Kidney (tissue), 14 donors: ENCODE data around the gene MARF1. TPM values are rescaled to one million over a fixed set of nuclear protein-coding genes. Genes with fewer than 3 reads are reported as not detected.

Experiments used
- DNase-seq, 5 donors: peaks; one replicate each; pipeline ENCODE4 v3.0.0-alpha.2; 2013 to 2020
- FAIRE-seq: peaks from 2 replicates; lab custom pipeline; 2012; peaks lifted over from hg19 to GRCh38; lab: Jason Lieb, UNC
- H3K27ac ChIP-seq, 2 donors: one replicate each; pipeline ENCODE4 v1.7.0; 2013; ENCODE audit warnings: low read depth in 2 of 2, low read length in 2 of 2, inconsistent platforms in 1 of 2
- H3K27me3 ChIP-seq: one replicate; pipeline ENCODE4 v1.7.1; 2013; ENCODE audit warnings: low read length, inconsistent platforms; ENCODE audit not compliant: control insufficient read depth, insufficient read depth
- H3K36me3 ChIP-seq, 3 donors: one replicate each; pipeline versions ENCODE4 v1.7.0 to v1.7.1; 2013; ENCODE audit warnings: low read length in 3 of 3, control low read depth in 1 of 3, inconsistent platforms in 1 of 3; ENCODE audit not compliant: insufficient read depth in 3 of 3, control insufficient read depth in 2 of 3
- H3K4me1 ChIP-seq, 3 donors: one replicate each; pipeline versions ENCODE4 v1.7.0 to v1.7.1; 2013; ENCODE audit warnings: low read length in 3 of 3, inconsistent platforms in 1 of 3, low read depth in 1 of 3; ENCODE audit not compliant: control insufficient read depth in 2 of 3, insufficient read depth in 2 of 3
- H3K4me3 ChIP-seq, 3 donors: one replicate each; pipeline versions ENCODE4 v1.7.0 to v1.8.1; 2013; ENCODE audit warnings: low read length in 3 of 3, control low read depth in 1 of 3, inconsistent platforms in 1 of 3
- H3K9ac ChIP-seq, 3 donors: one replicate each; pipeline versions ENCODE4 v1.7.0 to v1.7.1; 2013; ENCODE audit warnings: low read length in 3 of 3, control low read depth in 1 of 3, inconsistent platforms in 1 of 3
- H3K9me3 ChIP-seq, 3 donors: one replicate each; pipeline versions ENCODE4 v1.7.0 to v1.7.1; 2013; ENCODE audit warnings: low read length in 3 of 3, control low read depth in 1 of 3, inconsistent platforms in 1 of 3; ENCODE audit not compliant: control insufficient read depth in 2 of 3, insufficient read depth in 1 of 3
- CTCF ChIP-seq: IDR thresholded peaks from 3 replicates; pipeline ENCODE4 v1.5.1; 2012; ENCODE audit warnings: mild to moderate bottlenecking, moderate library complexity, borderline replicate concordance; ENCODE audit not compliant: insufficient read depth; ENCODE audit errors: extremely low read depth
- intact Hi-C: fragments of 100-400 bp; cut with DNase I; formaldehyde crosslinking; loops from one replicate; pipeline ENCODE4 v1.11.1; 2022
- polyA plus RNA-seq: library from polyadenylated mRNA; stranded (reverse); fragments of 350-450 nt; fragmentation: Illumina TruSeq; extraction: RNeasy Lipid Tissue Mini Kit (QIAGEN cat#74804); gene quantifications from one replicate; pipeline ENCODE4 v1.2.3, GENCODE V29; 2014; ENCODE audit warnings: low read depth, low replicate concordance; ENCODE audit not compliant: insufficient read depth
- total RNA-seq: library from RNA; stranded (reverse); fragmentation: NEBNext Ultra II Directional; extraction: Animal tissue kit (Norgen Biotek cat#: 25700); gene quantifications from one replicate; pipeline ENCODE4 v1.2.1, GENCODE V29; 2021
- donor health status: control.
- donor health status: control.
- donor health status: control.
- donor health status: control.
- donor health status: control.
- donor health status: DM: yes; HTN: yes; CAD: no.
- donor health status: Normal renal cell carcinoma (clear cell type).

The MARF1 gene
- total and polyA plus RNA-seq, 2 donors from 2014 or later = 17.5 to 80.7 TPM

- peaks cover 0 to 10% (median 2%) of the 10 kb centered on the region in 3 donors for H3K36me3 ChIP-seq
- FAIRE-seq = no peak
- TF ChIP-seq CTCF = no peak
Measured at GRCh38 chr16:15587152-15587825, 55.7 kb downstream of the MARF1 start.

GRCh38 chr16:15586716-15587115 is 56.2 kb downstream of the MARF1 start:
- Histone ChIP-seq H3K4me1 (no peaks in the 10 kb centered on the region), H3K9me3 (peaks cover 0 to 3% (median 0%) of the 10 kb centered on the region in 3 donors), H3K27ac (no peak overlapping the region), H3K4me3 (no peak overlapping the region), H3K36me3 (peaks cover 0 to 12% (median 2%) of the 10 kb centered on the region in 3 donors), H3K9ac (no peak overlapping the region), H3K27me3 (no peaks in the 10 kb centered on the region)
- TF ChIP-seq CTCF = no peak
- no peak for DNase-seq
- no peak for FAIRE-seq
- intact Hi-C loops = no loop called here

More at GRCh38 chr16:15587152-15587825, 55.7 kb downstream of the MARF1 start:
- Histone ChIP-seq H3K9me3 (peaks cover 0 to 3% (median 0%) of the 10 kb centered on the region in 3 donors), H3K27ac (no peak overlapping the region), H3K4me1 (no peaks in the 10 kb centered on the region), H3K9ac (no peak overlapping the region), H3K4me3 (no peak overlapping the region), H3K27me3 (no peaks in the 10 kb centered on the region)
- intact Hi-C loops = no loop called here
- DNase-seq = no peak

GRCh38 chr16:15585956-15586355 is 57.0 kb downstream of the MARF1 start:
- Histone ChIP-seq H3K36me3 (peaks cover 2 to 13% (median 3%) of the 10 kb centered on the region in 3 donors), H3K4me3 (no peak overlapping the region), H3K27me3 (no peaks in the 10 kb centered on the region), H3K27ac (no peak overlapping the region), H3K4me1 (no peaks in the 10 kb centered on the region), H3K9ac (no peak overlapping the region), H3K9me3 (peaks cover 0 to 3% (median 0%) of the 10 kb centered on the region in 3 donors)
- DNase-seq (no peak), FAIRE-seq (no peak)
- intact Hi-C loops = no loop called here
- no peak for TF ChIP-seq CTCF
